ENCODE results near the gene TRIM15. TPM values are rescaled to one million over a fixed set of nuclear protein-coding genes. Genes with fewer than 3 reads are reported as not detected.
A peak's percentile ranks its signal among the peaks of the same experiment; 100 is the strongest.

Gene TRIM15
- total and polyA plus RNA-seq, 7 donors: 0.28 to 52.0 (median 38.4) TPM; not detected in 2

GRCh38 chr6:30127238-30128093 lies 35.9 kb upstream of the TRIM15 start:
- Histone ChIP-seq H3K27ac (no peak overlapping the region), H3K36me3 (no peaks in the 10 kb centered on the region), H3K27me3 (peaks cover 42 to 71% (median 42%) of the 10 kb centered on the region in 3 donors), H3K4me3 (no peak overlapping the region), H3K4me1 (peaks cover 0 to 12% (median 10%) of the 10 kb centered on the region in 4 donors), H3K9me3 (no peaks in the 10 kb centered on the region)
- intact Hi-C loops (cut with DNase I): no loop called here
- TF ChIP-seq POLR2AphosphoS5 (IDR thresholded peaks at IDR 0.05) (no peak), EP300 (IDR thresholded peaks at IDR 0.05) (no peak), POLR2A (IDR thresholded peaks at IDR 0.05) (no peak)
- TF ChIP-seq, protein P1, sequence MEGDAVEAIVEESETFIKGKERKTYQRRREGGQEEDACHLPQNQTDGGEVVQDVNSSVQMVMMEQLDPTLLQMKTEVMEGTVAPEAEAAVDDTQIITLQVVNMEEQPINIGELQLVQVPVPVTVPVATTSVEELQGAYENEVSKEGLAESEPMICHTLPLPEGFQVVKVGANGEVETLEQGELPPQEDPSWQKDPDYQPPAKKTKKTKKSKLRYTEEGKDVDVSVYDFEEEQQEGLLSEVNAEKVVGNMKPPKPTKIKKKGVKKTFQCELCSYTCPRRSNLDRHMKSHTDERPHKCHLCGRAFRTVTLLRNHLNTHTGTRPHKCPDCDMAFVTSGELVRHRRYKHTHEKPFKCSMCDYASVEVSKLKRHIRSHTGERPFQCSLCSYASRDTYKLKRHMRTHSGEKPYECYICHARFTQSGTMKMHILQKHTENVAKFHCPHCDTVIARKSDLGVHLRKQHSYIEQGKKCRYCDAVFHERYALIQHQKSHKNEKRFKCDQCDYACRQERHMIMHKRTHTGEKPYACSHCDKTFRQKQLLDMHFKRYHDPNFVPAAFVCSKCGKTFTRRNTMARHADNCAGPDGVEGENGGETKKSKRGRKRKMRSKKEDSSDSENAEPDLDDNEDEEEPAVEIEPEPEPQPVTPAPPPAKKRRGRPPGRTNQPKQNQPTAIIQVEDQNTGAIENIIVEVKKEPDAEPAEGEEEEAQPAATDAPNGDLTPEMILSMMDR (IDR thresholded peaks at IDR 0.05): no peak
- DNase-seq: no peak
- WGBS, 2 donors: 47 to 81% methylated on average over 50 of the region's 50 CpGs

DNA sequence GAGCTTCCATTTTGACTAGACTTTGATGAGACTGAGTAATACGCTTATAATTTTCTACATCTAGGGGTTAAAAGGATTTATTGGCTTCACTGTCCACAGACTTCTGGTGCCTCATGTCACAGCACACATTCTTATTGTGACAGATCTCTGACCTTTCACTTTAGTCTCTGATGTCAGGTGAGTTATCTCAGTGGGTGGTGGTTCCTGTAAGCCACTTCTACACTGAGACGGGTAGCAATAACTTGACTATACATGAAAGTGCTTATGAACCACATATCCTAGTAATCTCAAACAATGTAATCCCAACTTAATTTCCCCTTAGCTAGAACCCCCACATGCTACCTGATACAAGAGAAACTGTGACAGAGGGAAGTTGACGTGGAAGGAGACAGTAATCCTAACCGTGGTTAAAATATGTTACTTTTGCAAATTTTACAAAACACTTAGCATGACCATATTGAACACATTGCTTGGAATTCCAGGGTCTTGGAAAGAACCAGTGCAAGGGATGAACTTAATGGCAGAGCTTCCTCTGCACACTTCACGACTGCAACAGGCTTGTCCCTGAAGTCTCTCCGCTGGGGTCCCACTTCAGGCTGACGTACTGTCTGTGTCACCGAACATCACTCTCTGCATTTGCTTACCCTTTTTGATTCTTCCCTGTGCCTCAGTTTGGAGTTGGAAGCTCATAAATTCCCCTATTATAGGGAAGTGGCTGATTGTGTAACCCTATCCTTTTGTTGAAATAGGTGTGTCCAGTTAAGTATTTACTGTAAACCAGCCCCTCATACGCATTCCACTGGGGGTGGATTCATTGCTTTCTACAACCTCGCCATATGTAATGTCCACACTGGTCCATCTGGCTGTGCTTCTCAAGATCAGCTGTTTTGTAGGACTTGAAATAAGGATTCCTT lies 33.8 kb upstream of the TRIM15 start:
- Histone ChIP-seq H3K9me3 (no peaks in the 10 kb centered on the region), H3K4me3 (no peak overlapping the region), H3K27ac (no peak overlapping the region), H3K36me3 (no peaks in the 10 kb centered on the region), H3K4me1 (peaks cover 0 to 12% (median 10%) of the 10 kb centered on the region in 4 donors), H3K27me3 (peaks cover 42 to 86% (median 42%) of the 10 kb centered on the region in 3 donors)
- 45 to 66% methylated on average over 10 of the region's 10 CpGs for WGBS, 2 donors
- no peak for TF ChIP-seq POLR2A (IDR thresholded peaks at IDR 0.05)
- no peak for TF ChIP-seq POLR2AphosphoS5 (IDR thresholded peaks at IDR 0.05)
- TF ChIP-seq, protein P1 (IDR thresholded peaks at IDR 0.05): no peak
- no peak for TF ChIP-seq EP300 (IDR thresholded peaks at IDR 0.05)
- intact Hi-C loops (cut with DNase I): no loop called here
- DNase-seq: no peak

GRCh38 chr6:30130179-30130679 lies 33.1 kb upstream of the TRIM15 start:
- Histone ChIP-seq H3K9me3 (no peaks in the 10 kb centered on the region), H3K27ac (no peak overlapping the region), H3K4me3 (no peak overlapping the region), H3K36me3 (no peaks in the 10 kb centered on the region), H3K27me3 (peaks cover 41 to 91% (median 42%) of the 10 kb centered on the region in 3 donors), H3K4me1 (peaks cover 0 to 12% (median 10%) of the 10 kb centered on the region in 4 donors)
- 39 to 67% methylated on average over 4 of the region's 4 CpGs for WGBS, 2 donors
- no peak for DNase-seq
- intact Hi-C loops (cut with DNase I): no loop called here
- TF ChIP-seq POLR2A (IDR thresholded peaks at IDR 0.05): no peak
- TF ChIP-seq, protein P1 (IDR thresholded peaks at IDR 0.05): no peak
- no peak for TF ChIP-seq POLR2AphosphoS5 (IDR thresholded peaks at IDR 0.05)
- no peak for TF ChIP-seq EP300 (IDR thresholded peaks at IDR 0.05)

DNA sequence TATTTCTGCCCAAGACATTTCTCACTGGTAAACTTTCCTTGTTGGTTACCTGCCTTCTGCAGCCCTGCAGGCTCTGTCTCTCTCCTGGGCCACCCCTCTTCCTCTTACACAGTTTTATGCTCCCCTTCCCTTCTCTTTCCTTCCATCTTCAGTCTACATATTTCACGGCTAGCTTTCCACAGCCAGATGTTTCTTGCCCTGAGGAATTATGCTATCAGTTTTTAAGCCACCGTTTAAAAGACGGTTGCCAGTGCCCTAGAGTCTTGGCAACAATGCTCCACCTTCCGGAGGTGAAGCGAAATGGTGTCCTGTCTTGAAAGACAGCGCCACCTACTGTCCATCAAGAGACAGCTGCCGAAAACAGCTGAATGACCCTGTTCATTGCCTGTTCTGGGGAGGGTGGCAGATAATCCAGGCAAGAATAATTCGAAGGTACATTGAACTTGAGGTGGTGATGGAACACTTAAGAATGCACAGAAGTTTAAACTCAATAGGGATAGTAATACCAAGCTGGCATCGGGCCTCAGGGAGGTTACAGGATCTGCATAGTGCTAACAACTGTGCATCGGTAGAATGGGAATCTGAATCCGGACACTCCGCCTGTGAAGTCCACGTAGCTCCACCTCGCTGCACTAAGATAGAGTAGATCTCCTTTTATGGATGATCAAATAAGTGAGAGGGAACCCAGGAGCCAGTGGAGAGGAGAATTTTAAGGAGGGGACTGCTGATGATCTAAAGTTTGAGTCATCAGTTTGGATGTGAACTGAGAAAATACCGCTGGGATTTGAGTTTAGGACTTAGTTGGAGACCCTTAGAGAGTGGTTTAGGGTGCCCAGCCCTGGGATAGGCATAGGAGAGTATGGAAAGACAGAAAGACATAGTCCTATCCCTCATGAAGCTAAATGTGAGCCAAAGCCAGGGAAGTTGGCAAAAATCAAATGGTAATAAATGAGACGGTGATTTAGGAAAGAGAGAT lies 32.2 kb upstream of the TRIM15 start:
- H3K27me3 ChIP-seq: peaks cover 40 to 92% (median 42%) of the 10 kb centered on the region in 3 donors
- no peaks in the 10 kb centered on the region for H3K9me3 ChIP-seq
- H3K4me1 ChIP-seq: peaks cover 0 to 12% (median 10%) of the 10 kb centered on the region in 4 donors
- no peaks in the 10 kb centered on the region for H3K36me3 ChIP-seq
- intact Hi-C loops (cut with DNase I): loop anchor here (1.0 kb wide), 1 partner anchor 28 kb away; no protein-coding TSS in a partner anchor
- H3K27ac ChIP-seq: no peak overlapping the region
- WGBS, 2 donors: 27 to 33% methylated on average over 16 of the region's 16 CpGs
- DNase-seq: peak; percentile 82
- no peak overlapping the region for H3K4me3 ChIP-seq
- no peak for TF ChIP-seq EP300 (IDR thresholded peaks at IDR 0.05)
- TF ChIP-seq, protein P1 (IDR thresholded peaks at IDR 0.05): peak; percentile 93 to 97 (median 96)
